Raji (cell line): ENCODE data around the gene HRAS.

Source experiments
- POLR2A ChIP-seq: IDR thresholded peaks from 2 replicates; pipeline ENCODE4 v1.6.1; 2011; ENCODE audit warnings: low read depth, low read length, control low read depth; ENCODE audit not compliant: insufficient read depth

The HRAS gene

DNA sequence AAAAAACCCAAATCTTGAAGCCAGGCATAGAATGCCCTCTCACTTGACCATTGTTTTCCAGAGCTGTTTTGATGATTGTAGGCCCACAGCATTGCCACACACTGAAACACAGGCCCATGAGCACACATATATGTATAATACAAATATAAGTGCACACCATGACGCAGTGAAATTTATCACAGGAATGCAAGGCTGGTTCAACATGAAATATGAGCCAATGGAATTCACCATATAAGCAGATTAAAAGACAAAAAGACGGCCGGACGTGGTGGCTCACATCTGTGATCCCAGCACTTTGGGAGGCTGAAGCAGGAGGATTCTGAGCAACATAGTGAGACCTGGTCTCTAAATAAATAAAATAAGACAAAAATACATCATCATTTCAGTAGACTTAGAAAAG is 19.0 kb downstream of the HRAS start:
- no peak for TF ChIP-seq POLR2A

DNA sequence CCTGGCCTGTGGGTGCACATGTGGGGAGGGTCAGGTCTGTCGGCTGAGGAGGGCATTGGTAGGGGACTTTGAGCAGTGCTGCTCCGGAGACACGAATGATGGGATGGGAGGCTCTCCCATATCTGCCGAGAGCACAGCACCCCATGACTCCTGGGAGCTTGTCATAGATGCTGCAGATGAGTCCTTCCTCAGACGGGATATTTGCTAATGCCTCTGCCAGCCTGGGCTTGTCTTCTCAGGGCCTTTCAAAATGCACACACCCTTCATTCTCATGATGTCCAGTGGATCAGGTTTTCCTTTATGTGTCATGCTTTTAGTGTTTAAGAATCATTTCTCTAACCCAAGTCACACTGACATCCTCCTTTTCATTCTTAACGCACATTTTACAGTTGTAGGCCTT is 20.2 kb downstream of the HRAS start:
- no peak for TF ChIP-seq POLR2A

- TF ChIP-seq POLR2A: no peak
Observed at GRCh38 chr11:514606-515005, 20.8 kb downstream of the HRAS start.

GRCh38 chr11:512761-513595 is 22.4 kb downstream of the HRAS start:
- TF ChIP-seq POLR2A: no peak

- no peak for TF ChIP-seq POLR2A
Observed at GRCh38 chr11:508956-509355, 26.4 kb downstream of the HRAS start.

DNA sequence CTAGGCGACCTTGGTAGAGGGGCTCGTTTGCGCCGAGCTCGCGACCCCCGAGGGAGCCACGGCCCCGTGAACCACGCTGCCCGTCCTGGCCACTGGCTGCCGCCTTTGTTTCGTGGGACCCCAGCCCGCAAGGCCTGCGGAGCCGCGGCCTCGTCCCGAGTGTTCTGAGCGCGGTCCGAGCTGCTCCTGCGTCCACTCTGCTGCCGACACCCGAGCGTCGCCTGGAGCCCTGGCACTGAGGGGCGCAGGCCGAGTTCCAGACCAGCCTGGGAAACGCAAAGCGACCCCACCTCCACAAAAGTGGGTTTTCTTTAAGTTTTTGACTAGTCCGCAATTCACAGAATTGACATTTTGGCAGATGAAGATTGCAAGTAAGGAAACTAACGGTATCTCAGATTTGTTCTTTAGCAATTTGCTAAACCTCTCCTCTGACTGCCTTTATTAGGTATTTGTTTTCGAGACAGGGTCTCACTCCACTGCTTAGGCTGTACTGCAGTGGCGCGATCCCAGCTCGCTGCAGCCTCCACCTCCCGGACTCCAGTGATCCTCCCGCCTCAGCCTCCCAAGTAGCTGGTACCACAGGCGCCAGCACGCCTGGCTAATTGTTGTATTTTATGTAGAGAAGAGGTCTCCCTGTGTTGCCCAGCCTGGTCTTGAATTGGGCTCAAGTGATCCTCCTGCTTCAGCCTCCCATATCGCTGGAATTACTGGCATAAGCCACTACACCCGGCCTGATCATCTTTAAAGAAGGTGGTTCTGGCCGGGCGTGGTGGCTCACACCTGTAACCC is 27.5 kb downstream of the HRAS start:
- TF ChIP-seq POLR2A: no peak

DNA sequence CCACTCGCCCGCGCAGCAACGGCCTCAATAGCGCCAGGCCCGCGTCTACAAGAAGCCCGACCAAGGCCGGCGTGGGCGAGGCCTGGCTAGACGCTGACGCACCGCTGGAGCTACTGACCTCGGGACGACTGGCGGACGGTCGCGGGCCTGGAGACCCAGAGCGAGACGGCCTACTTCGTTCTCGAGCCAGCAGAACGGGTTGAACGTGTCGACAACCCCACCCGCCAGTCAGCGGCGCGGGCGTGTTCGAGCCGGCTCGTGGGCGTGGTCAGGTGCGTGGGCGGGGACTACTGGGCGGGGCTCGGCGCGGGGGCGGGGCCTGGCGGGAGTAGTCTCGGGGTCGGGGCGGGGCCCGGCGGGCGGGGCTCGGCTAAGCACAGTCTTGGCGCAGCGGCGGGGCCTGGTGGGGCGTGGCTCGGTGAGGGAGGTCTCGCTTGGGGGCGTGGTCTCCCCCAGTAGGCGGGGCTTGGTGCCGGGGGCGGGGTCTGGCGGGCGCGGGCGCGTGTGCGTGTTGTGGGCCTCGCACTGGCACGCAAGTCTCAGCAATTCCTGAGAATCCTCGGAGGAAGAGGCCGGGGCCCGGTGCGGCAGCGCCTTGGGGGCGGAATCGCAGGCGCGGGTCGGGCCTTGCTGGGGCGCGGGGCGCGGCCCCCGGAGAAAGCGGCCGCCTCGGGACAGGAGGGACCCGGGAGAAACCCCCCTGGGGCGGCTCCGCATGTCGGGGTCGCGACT is 28.2 kb downstream of the HRAS start, which contains the start of gene RNH1:
Gene RNH1, minus strand, starts transcription at position 248 of the 732 bp plus-strand sequence. CDS start 5,080 bp downstream, outside the sequence.
- peak; percentile 84 for TF ChIP-seq POLR2A

DNA sequence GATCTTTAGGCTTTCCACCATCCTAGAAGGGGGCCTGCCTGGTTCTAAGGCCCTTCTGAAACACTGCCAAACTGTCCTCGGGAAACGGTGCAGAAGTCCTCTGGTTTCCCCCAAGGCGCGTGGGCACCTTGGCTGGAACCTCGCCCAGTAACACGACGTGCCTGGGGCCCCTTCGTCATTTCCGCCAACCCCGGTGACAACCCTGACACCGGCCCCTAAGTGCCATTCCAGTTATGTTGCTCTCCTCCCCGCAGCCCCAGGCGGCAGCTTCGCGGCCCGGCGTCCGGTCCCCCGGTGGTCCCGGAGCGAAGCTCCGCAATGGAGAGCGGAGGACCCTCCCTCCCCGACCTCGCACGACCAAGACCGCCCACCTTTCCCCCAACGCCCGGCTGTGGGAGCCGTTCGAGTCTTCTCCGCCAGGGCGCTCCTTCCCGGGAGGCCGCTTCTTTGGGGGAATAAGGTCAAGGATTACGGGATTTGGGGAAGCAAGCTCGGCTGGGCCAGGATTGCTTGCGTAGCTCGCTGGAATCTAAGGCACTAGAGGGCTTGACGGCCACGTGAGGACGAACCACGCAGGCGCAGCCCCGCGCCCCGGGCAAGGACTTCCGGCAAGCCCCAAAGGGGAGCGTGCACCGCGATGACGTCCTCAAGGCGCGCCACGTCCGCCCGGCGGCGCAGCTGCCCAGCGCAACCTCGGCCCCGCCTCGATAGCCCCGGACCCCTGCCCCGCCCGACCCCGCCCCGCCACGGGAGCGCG is 29.0 kb downstream of the HRAS start:
- TF ChIP-seq POLR2A: peak; percentile 72

DNA sequence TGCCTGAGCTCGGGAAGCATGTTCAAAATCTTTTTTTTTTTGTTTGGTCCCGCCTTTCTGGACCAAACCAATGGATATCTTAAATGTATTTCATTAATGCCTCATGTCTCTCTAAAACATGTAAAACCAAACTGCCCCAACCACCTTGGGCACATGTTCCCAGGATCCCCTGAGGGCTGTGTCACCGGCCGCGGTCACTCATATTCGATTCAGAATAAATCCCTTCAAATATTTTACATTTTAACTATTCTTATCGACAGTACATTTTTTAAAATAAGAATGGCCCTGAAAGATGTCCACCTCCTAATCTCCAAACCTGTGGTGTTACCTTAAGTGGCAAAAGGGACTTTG is 30.4 kb downstream of the HRAS start:
- no peak for TF ChIP-seq POLR2A

DNA sequence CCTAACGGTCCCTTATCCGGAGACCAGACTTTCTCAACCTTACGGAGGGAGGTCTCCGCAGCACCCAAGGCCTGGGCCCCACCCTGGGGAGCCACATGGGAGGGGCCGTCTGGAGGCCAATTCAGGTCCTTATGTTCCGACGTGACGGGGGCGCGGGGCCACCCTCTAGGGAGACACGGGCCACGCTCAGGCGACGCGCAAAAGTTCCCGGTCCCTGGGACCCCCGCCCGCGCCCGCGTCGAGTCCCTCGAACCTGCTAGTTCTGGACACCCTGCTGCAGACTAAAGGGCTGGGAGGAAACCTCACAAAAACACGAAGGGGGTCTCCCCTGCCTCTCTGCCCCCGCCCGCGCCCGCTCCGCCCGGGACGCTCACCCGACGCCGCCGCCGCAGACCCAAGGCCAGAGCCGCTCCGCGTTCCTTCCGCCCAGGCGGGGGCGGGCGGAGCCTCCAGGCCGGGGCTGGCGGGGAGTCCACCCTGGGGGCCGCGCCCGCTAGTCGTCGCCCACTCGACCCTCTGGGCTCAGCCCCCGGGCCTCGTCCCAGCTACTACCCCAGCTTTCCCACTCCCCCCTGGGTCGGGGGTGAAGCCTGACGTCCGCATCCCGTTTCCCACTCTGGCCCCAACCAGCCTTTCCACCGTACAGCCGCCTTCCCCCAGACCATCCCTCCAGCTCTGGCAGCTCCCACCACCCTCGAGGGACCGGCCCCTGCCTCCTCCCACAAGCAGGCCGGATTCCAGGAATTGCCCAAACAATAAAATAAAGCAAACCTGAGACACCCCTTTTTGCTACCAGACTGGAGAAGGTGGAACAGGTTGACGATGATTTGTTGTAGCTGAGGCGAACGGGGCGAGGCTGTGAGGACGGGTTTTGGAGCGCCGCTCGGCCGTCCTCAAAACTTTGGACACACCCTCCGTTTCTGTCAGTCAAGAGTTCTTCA is 31.1 kb downstream of the HRAS start:
- no peak for TF ChIP-seq POLR2A

- TF ChIP-seq POLR2A: no peak
Observed at GRCh38 chr11:503179-503981, 32.0 kb downstream of the HRAS start.

GRCh38 chr11:502288-503178 is 32.8 kb downstream of the HRAS start:
- no peak for TF ChIP-seq POLR2A
